HCT116 (cell line): Measurements from ENCODE around the gene CPN2. TPM values are rescaled to one million over a fixed set of nuclear protein-coding genes. Genes with fewer than 3 reads are reported as not detected.

Experiments used
- ATF3 ChIP-seq: IDR thresholded peaks from 2 replicates; pipeline ENCODE4 v1.6.1; 2012
- CTCF ChIP-seq, 3 experiments: fragments of 200-600 bp in 1 of 3; sonication (generic) in 1 of 3; IDR thresholded peaks in 2 of 3; conservative IDR thresholded peaks in 1 of 3; 2 replicates each; pipeline ENCODE4 v1.5.1; 2012 to 2017; ENCODE audit warnings: low read depth in 2 of 3, low read length in 2 of 3, antibody characterized with exemption in 1 of 3, borderline replicate concordance in 1 of 3, control low read depth in 1 of 3, mild to moderate bottlenecking in 1 of 3, mixed read lengths in 1 of 3, mixed run types in 1 of 3, moderate library complexity in 1 of 3; ENCODE audit not compliant: insufficient read depth in 1 of 3
- EGR1 ChIP-seq: IDR thresholded peaks from 2 replicates; pipeline ENCODE4 v1.6.1; 2012; ENCODE audit warnings: low read depth
- EZH2phosphoT487 ChIP-seq: fragments of 200-600 bp; IDR thresholded peaks from 2 replicates; pipeline ENCODE4 v1.6.1; 2018; ENCODE audit warnings: antibody characterized with exemption, borderline replicate concordance
- MAX ChIP-seq: IDR thresholded peaks from 2 replicates; pipeline ENCODE4 v1.6.1; 2012
- SRF ChIP-seq: IDR thresholded peaks from 2 replicates; pipeline ENCODE4 v1.6.1; 2012; ENCODE audit warnings: low read depth
- YY1 ChIP-seq: IDR thresholded peaks from 2 replicates; pipeline ENCODE4 v1.6.1; 2011; ENCODE audit warnings: low read length, low read depth, moderate library complexity, mild to moderate bottlenecking; ENCODE audit not compliant: insufficient replicate concordance; ENCODE audit errors: extremely low read depth
- ZBTB33 ChIP-seq: IDR thresholded peaks from 2 replicates; pipeline ENCODE4 v1.6.1; 2011; ENCODE audit warnings: mild to moderate bottlenecking, low read length, moderate library complexity; ENCODE audit not compliant: insufficient replicate concordance; ENCODE audit errors: extremely low read depth
- ZNF274 ChIP-seq: fragments of 200-500 bp; sonication (Bioruptor generic); IDR thresholded peaks from 2 replicates; pipeline ENCODE4 v1.6.1; 2014; ENCODE audit warnings: mild to moderate bottlenecking, low read depth, low read length, inconsistent platforms
- total RNA-seq: library from RNA; stranded (reverse); gene quantifications from one replicate; pipeline ENCODE4 v1.2.1, GENCODE V29; 2021; ENCODE audit not compliant: unreplicated experiment

The CPN2 gene
- total RNA-seq, 1 experiment from 2014 or later: not detected

- TF ChIP-seq CTCF (IDR thresholded peaks at IDR 0.05 in 2 of 3, conservative IDR thresholded peaks at IDR 0.05 in 1 of 3; ENCODE audit: borderline replicate concordance in 1 of 3, insufficient read depth in 1 of 3, low read depth in 2 of 3, low read length in 2 of 3) (no peak), YY1 (no peak), ZNF274 (no peak), SRF (no peak), EGR1 (no peak), MAX (no peak), ATF3 (no peak), ZBTB33 (no peak), EZH2phosphoT487 (no peak)
These were observed 7.6 kb downstream of the CPN2 start (continued) for GRCh38 chr3:194343561-194343893.
